Measurements from ENCODE around the gene AGBL2.

Gene AGBL2

DNA sequence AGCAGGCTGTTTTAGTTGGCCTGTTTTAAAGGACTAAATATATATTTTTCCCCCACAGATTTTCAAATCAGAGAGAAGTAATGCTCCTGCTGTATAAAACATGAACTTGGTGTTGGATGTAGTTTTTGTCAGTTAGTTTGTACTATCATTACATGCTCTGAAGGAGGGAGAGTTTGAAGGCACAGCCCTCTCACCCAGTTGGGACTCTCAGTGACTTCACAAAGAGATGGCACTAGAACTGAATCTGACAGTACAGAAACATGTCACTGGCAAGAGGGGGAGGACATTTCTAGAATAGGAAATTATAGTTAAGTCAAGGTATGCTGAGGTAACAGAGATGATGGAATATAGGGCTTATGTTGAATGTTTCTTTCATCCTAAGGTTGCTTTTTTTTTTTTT is 99.9 kb downstream of the AGBL2 start:
- H3K27ac ChIP-seq (ENCODE audit: low read depth, low read length): no peak overlapping the region
- H3K4me3 ChIP-seq (ENCODE audit: low read depth in 1 of 2, low read length in 2 of 2): no peak overlapping the region

DNA sequence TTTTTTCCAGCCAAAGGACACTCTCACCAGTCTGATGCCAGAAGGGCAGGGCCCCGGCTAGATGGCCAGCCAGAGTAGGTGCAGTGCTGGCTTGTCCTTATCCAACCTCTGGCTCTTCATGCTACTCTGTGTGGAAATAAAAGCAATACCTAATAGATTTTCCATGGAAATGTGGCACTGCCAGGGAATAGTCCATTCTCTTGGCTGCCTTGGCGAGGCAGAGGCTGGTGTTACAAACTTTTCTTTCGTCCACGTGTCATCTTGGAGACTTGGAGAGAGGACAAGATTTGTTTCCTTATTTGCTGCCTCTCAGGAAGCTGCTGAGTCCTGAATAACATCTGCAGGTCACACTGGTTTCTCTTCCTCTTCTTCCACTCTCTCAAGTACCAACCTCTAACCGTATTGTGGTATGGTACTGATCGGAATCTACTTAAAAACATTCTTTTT is 103.8 kb downstream of the AGBL2 start:
- H3K4me1 ChIP-seq (ENCODE audit: control insufficient read depth in 1 of 2, insufficient read depth in 2 of 2, low read length in 2 of 2): no peaks in the 10 kb centered on the region
- no peaks in the 10 kb centered on the region for H3K36me3 ChIP-seq (ENCODE audit: control insufficient read depth in 1 of 2, insufficient read depth in 2 of 2, low read length in 2 of 2)
- H3K9ac ChIP-seq (ENCODE audit: low read depth in 1 of 2, low read length in 2 of 2): no peak overlapping the region
- no peak overlapping the region for H3K4me3 ChIP-seq (ENCODE audit: low read depth in 1 of 2, low read length in 2 of 2)
- no peaks in the 10 kb centered on the region for H3K27me3 ChIP-seq (ENCODE audit: control insufficient read depth in 1 of 2, insufficient read depth in 2 of 2, low read length in 2 of 2)
- no peak overlapping the region for H3K27ac ChIP-seq (ENCODE audit: low read depth, low read length)
- H3K9me3 ChIP-seq (ENCODE audit: control insufficient read depth in 1 of 2, low read length in 2 of 2): no peaks in the 10 kb centered on the region

More for the DNA sequence above, 99.9 kb downstream of the AGBL2 start:
- H3K4me1 ChIP-seq (ENCODE audit: control insufficient read depth in 1 of 2, insufficient read depth in 2 of 2, low read length in 2 of 2): no peaks in the 10 kb centered on the region
- no peaks in the 10 kb centered on the region for H3K9me3 ChIP-seq (ENCODE audit: control insufficient read depth in 1 of 2, low read length in 2 of 2)
- H3K9ac ChIP-seq (ENCODE audit: low read depth in 1 of 2, low read length in 2 of 2): no peak overlapping the region
- no peaks in the 10 kb centered on the region for H3K27me3 ChIP-seq (ENCODE audit: control insufficient read depth in 1 of 2, insufficient read depth in 2 of 2, low read length in 2 of 2)
- peaks cover 12 to 19% of the 10 kb centered on the region in 2 donors for H3K36me3 ChIP-seq (ENCODE audit: control insufficient read depth in 1 of 2, insufficient read depth in 2 of 2, low read length in 2 of 2)

DNA sequence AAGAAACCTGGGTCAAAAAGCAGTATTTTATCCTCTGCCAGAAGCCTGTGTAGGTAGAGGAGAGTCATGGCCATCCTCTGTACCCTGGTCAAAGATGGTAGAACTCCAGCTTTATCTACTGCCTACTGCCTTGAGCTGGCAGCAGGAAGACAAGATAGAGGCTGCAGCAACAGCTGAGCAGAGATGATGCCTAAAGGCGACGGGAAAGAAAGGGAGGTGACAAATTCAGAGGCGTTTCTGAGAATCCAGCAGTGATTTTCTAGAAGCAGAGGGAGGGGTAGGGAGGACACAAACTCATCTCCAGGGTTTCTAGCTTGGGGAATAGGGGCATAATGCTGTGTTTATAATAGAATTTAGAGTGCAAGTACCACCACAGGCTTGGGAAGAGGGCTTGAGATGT is 105.5 kb downstream of the AGBL2 start:
- H3K27me3 ChIP-seq (ENCODE audit: control insufficient read depth in 1 of 2, insufficient read depth in 2 of 2, low read length in 2 of 2): no peaks in the 10 kb centered on the region
- H3K27ac ChIP-seq (ENCODE audit: low read depth, low read length): no peak overlapping the region
- no peak overlapping the region for H3K4me3 ChIP-seq (ENCODE audit: low read depth in 1 of 2, low read length in 2 of 2)
- no peaks in the 10 kb centered on the region for H3K36me3 ChIP-seq (ENCODE audit: control insufficient read depth in 1 of 2, insufficient read depth in 2 of 2, low read length in 2 of 2)
- no peak overlapping the region for H3K9ac ChIP-seq (ENCODE audit: low read depth in 1 of 2, low read length in 2 of 2)
- no peaks in the 10 kb centered on the region for H3K4me1 ChIP-seq (ENCODE audit: control insufficient read depth in 1 of 2, insufficient read depth in 2 of 2, low read length in 2 of 2)
- no peaks in the 10 kb centered on the region for H3K9me3 ChIP-seq (ENCODE audit: control insufficient read depth in 1 of 2, low read length in 2 of 2)
